Activated T-helper 1 cell treated with Interleukin-2 at 50 U/mL for 16 hours (primary cell): ENCODE data around the gene PTPN22.

Experiments
- DNase-seq: peaks from one replicate; pipeline ENCODE4 v3.0.0-alpha.2; 2020; ENCODE audit warnings: low read depth

Gene PTPN22

DNA sequence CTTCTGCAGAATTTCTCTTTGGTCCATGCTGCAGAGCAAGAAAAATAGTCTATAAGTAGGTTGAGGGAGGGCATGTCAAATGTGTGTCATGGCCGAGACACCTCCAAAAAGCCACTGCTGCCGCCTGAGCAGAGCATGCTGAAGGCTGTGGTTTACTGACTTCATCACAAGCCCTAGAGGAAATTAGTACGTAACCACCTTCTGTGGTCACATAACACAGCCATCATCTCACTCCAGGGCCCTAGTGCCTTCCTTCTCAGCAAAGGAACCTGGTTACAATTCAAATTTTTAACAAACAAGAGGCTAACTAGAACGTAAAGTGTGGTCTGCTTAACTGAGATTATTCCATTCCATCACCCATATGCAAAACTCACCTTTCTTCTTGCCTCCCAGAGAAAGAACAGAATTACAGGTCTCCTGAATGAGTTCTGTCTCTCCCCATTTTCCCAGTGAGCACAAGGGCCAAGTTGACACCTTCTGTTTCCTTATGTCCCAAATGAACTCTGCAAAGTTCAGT, at the start of gene PTPN22:
TSS of gene PTPN22 (minus strand) at position 116 of the 517 bp plus-strand sequence.
- DNase-seq, result peak; percentile 69

DNA sequence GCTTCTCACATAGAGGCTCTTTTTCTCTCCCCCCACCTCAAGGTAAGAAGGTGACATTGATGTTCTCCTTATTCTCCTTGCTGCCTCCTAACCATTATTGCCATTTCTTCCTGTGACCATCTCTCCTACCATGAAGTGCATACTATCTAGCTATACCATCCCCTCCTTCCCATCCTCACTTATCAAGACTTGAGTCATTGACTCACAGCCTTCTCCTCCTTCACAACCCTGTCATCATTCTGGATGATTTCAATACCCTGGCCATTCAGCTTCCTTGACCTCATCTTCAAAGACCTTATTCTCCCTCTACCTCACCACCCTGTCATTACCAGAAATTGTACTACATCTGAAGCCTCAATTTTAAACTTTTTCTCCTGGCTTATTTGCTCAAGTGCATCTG, 46.7 kb upstream of the PTPN22 start:
- DNase-seq, result no peak

DNA sequence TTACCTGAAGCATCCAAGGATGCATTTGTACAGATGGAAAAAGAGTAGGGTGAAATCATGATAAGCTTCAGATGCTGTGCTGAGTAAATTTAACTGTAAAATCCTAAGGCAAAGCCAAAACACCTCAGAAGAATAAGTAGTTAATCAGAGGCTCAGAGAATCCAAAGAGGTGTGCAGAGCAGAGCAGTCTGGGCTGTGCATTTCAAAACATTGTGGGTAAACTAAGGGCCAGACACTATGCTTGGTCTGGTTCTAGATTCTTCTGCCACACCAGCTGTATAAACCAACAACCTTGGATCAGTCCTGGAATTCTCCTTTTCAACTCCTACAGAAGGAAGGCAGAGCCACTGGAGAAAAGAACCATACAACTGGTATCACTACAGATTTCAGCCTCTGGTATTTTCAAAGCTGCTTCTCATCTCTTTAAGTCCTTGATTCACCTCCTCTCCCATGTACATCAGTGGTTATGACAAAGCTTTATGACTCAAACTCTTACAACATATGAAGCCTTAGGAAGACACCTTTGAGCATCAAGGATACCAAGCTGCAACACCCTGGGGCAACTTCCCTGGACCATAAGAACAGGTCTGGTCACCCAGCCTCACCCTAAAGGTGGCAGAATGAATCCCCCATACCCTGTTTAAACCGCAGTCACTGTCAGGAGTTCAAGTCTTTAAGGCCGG, 46.0 kb upstream of the PTPN22 start:
- DNase-seq, result no peak

GRCh38 chr1:113916974-113917373, 45.5 kb upstream of the PTPN22 start:
- DNase-seq, result no peak

GRCh38 chr1:113913887-113914664, 42.6 kb upstream of the PTPN22 start:
- no peak for DNase-seq

GRCh38 chr1:113913312-113913668, 41.8 kb upstream of the PTPN22 start:
- no peak for DNase-seq

DNA sequence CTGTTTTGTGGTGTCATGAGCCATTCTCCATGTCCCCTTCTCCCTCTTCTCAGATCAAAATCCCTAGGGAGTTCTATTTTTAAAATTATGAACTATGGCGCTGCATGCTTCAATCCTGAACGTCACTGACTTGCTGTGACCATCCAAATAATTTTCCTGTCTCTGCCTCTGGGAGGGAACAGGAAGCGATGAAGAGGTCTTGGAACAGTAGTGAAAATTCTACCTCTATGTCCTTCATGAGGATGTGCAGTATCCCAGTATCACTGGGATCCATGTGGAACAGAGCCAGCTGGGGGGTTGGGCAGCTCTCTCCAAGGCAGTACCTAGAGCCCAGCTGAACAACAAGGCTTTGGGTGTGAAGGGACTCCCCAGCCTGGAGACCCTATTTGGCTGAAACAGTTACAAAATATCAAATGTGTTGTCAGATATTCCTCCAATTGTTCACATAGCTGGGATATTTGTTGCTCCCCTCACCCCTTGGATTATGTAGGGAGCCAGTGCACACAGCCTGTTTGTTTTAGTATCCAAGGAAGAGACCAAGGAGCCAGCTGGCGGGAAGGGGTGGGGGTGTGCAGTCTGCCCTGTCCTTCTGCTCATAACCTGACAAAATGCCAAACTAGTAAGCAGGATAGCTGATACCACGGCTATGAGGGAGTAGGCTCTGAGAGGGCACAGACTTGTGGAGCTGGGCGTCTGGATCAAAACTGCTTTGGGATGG, 41.2 kb upstream of the PTPN22 start:
- DNase-seq, result no peak

DNA sequence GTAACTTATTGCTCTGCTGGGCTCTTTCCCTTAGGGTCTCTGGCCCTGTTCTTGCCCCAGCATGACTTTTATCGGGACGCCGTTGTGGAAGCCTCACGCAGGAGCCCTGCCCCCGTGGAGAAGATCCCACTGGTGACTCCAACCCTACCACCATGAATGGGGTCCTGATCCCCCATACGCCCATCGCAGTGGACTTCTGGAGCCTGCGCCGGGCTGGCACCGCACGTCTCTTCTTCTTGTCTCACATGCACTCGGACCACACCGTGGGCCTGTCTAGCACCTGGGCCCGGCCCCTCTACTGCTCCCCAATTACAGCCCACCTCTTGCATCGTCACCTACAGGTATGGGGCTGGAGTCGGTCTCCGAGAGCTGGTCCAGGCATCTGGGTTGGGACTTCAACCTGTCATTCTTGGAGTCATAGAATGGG, 33.9 kb upstream of the PTPN22 start:
- peak; percentile 10 for DNase-seq

DNA sequence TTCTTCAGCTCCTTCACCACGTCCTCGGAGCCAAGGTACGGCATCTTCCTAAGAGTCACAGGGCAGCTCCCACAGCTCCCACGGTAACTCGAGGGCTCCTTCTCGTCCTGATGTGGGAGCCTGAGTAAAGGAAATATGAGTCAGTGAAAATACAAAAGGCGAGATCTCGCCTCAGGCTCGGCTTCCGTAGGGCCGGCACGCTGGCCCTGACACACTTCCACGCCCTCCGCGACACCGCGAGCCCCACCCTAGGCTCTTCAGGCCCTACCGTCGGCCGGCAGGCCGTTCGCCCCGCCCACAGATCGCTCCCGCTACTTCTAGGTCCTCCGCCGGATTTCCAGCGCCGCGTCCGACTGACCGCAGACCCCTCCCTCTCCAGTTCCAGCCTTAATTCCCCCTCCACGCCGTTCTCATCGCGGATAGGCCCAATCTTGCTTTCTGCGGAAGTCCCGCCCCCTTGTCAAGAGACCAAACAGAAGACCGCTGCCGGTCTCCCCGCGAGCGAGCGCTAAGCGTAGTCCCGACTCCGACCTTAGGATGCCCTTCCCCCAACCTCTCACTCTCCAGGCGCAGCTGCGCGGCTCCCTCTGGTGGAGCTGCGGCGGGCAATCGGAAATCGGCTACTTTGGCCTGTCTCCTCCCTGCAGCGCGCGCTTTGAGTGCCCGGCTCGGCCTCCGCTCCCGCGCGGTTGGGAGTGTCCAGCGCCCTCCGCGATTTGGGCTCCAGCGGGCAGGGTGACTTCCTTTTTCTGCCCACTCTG, 33.3 kb upstream of the PTPN22 start, which contains the start of the genes AP4B1 and DCLRE1B:
TSS of gene AP4B1 (minus strand) at position 126 of the 761 bp plus-strand sequence. CDS start at position 44, 82 bp downstream.
TSS of gene DCLRE1B (plus strand) at position 653 of the 761 bp plus-strand sequence. CDS start 261 bp downstream, outside the sequence.
- peak; percentile 95 for DNase-seq

GRCh38 chr1:113904293-113904673, 32.8 kb upstream of the PTPN22 start:
- DNase-seq, result no peak

- DNase-seq, result no peak
These were observed 32.2 kb upstream of the PTPN22 start for GRCh38 chr1:113903501-113904292.

DNA sequence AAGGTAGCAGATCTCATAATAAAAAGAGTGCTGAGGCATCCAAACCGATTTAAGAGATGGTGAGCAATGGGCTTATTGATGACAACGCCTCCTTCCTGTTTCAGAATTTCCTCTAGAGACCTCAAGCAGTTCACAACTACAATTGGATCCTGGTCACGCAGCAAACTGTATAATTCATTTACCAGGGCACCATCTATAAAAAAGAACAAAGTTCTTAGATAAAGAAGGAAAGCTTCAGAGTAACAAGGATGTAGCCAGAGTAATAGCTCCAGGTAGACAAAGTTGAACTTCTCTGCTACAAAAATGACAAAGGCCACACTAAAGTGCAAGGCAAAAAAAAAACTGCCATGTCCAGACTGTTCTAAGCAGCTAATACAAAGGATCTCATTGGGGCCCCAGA, 29.7 kb upstream of the PTPN22 start:
- no peak for DNase-seq

GRCh38 chr1:113899111-113899510, 27.6 kb upstream of the PTPN22 start:
- no peak for DNase-seq

DNA sequence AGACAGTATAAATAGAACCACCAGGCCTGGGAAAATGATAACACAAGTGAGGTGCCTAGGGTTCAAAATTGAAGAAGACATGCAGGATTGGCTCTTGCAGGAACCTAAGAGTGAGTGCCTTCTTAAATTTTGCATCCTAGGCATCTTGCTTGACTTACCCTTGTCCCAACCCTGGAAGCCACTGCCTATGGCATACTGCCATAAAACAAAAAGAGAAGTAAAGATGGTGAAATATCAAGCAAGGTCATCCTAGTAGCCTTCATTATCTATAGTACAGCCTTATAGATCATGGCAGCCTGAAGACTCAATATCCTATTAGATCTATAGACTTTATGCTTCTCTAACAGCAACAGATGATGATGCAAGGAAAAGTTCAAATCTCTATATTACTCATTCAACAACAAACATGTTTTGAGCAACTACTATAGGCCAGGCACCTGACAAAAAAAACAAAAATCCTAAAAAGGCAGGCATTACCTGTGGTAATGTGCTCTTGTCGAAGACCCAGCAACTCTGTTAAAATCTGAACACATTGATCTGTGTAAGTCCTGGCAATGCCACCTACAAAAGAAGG, 26.8 kb upstream of the PTPN22 start:
- no peak for DNase-seq

GRCh38 chr1:113895961-113896360, 24.4 kb upstream of the PTPN22 start:
- DNase-seq, result no peak

DNA sequence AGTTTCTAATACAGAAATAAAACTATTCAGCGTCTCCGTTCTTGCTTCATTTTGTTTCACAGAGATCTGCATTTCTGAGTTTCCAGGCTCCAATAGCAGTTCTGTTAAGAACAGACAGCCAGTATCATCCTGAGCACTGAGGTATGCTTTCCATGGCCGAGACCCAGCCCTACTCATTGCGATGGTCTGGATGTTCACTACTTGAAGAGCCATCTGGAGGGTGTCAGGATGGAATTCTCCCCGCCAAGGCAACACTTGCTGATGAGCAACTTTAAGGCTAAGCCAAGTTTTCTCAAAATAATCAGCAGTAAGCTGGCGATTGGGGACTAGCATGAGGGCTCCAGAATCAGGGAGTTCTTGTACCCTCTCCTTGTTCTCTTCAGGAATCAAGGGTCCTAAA, 23.6 kb upstream of the PTPN22 start:
- DNase-seq, result no peak

DNA sequence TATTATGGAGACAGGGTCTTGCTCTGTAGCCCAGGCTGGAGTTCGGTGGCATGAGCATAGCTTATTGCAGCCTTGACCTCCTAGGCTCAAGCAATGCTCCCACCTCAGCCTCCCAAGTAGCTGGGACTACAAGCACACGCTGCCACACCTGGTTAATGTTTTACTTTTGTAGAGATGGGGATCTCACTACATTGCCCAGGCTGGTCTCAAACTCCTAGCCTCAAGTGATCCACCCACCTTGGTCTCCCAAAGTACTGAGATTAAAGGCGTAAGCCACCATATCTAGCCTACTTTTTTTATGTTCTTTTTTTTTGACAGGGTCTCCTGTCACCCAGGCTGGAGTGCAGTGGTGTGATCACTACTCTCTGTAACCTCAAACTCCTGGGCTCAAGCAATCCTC, 21.8 kb upstream of the PTPN22 start:
- no peak for DNase-seq

GRCh38 chr1:113891631-113892220, 20.2 kb upstream of the PTPN22 start:
- DNase-seq, result no peak

GRCh38 chr1:113890816-113891215, 19.3 kb upstream of the PTPN22 start:
- DNase-seq, result no peak
